IPS-NIHi7 (cell line): ENCODE measurements around the gene SRGAP3.
A peak's percentile ranks its signal among the peaks of the same experiment; 100 is the strongest.

Source experiments
- DNase-seq: peaks from one replicate; pipeline ENCODE4 v3.0.0; 2012; ENCODE audit warnings: mixed read lengths; ENCODE audit errors: extremely low spot score

SRGAP3 gene

GRCh38 chr3:9143184-9143583 lies 106.3 kb downstream of the SRGAP3 start:
- DNase-seq: no peak

- DNase-seq: no peak
Observed at GRCh38 chr3:9142362-9142761, 107.1 kb downstream of the SRGAP3 start.

- no peak for DNase-seq
Observed at GRCh38 chr3:9141928-9142289, 107.5 kb downstream of the SRGAP3 start.

- DNase-seq: no peak
Observed at GRCh38 chr3:9139366-9139765, 110.1 kb downstream of the SRGAP3 start.

- no peak for DNase-seq
Observed at GRCh38 chr3:9137676-9138075, 111.8 kb downstream of the SRGAP3 start.

- DNase-seq: no peak
Observed at GRCh38 chr3:9136746-9137465, 112.5 kb downstream of the SRGAP3 start.

GRCh38 chr3:9135930-9136525 lies 113.4 kb downstream of the SRGAP3 start:
- peak; percentile 86 for DNase-seq

GRCh38 chr3:9135526-9135925 lies 113.9 kb downstream of the SRGAP3 start:
- DNase-seq: no peak

GRCh38 chr3:9133656-9134055 lies 115.8 kb downstream of the SRGAP3 start:
- DNase-seq: no peak

- DNase-seq: no peak
Observed at GRCh38 chr3:9130345-9131305, 118.8 kb downstream of the SRGAP3 start.

- DNase-seq: no peak
Observed at GRCh38 chr3:9129365-9129764, 120.1 kb downstream of the SRGAP3 start.

GRCh38 chr3:9125278-9125951 lies 124.0 kb downstream of the SRGAP3 start:
- no peak for DNase-seq

GRCh38 chr3:9124730-9125129 lies 124.7 kb downstream of the SRGAP3 start:
- no peak for DNase-seq

GRCh38 chr3:9123840-9124239 lies 125.6 kb downstream of the SRGAP3 start:
- DNase-seq: no peak

GRCh38 chr3:9122732-9123364 lies 126.6 kb downstream of the SRGAP3 start:
- DNase-seq: no peak

- no peak for DNase-seq
Observed at GRCh38 chr3:9121366-9122001, 128.0 kb downstream of the SRGAP3 start.

- DNase-seq: no peak
Observed at GRCh38 chr3:9119331-9119730, 130.1 kb downstream of the SRGAP3 start.

GRCh38 chr3:9118222-9118621 lies 131.2 kb downstream of the SRGAP3 start:
- no peak for DNase-seq

GRCh38 chr3:9117220-9117619 lies 132.2 kb downstream of the SRGAP3 start:
- no peak for DNase-seq

GRCh38 chr3:9116336-9116735 lies 133.1 kb downstream of the SRGAP3 start:
- DNase-seq: no peak

- no peak for DNase-seq
Observed at GRCh38 chr3:9115336-9115735, 134.1 kb downstream of the SRGAP3 start.
